OCI-LY3 (cell line): ENCODE data around the gene UBTD1.

Source experiments
- H2AFZ ChIP-seq: fragments of 200-600, 300-600 bp; shearing (Covaris generic); 2 replicates; pipeline ENCODE4 v1.6.0; 2014; ENCODE audit warnings: antibody characterized with exemption, low read depth, low read length
- H3K27ac ChIP-seq: fragments of 200-600, 300-600 bp; sonication (generic); 2 replicates; pipeline ENCODE4 v1.5.1; 2014; ENCODE audit warnings: mild to moderate bottlenecking, low read length, moderate library complexity, mixed read lengths
- H3K27me3 ChIP-seq: fragments of 200-600, 300-600 bp; sonication (generic); 2 replicates; pipeline ENCODE4 v1.6.1; 2014; ENCODE audit warnings: low read depth, low read length, mixed read lengths
- H3K36me3 ChIP-seq: fragments of 200-600, 300-600 bp; sonication (generic); replicated peaks from 2 replicates; pipeline ENCODE3; 2014; ENCODE audit warnings: low read depth, low read length, mixed read lengths
- H3K4me1 ChIP-seq: fragments of 300-600, 200-600 bp; sonication (generic); 2 replicates; pipeline ENCODE4 v1.6.1; 2014; ENCODE audit warnings: low read length, mixed read lengths
- H3K4me2 ChIP-seq: fragments of 200-600, 300-600 bp; sonication (generic); 2 replicates; pipeline ENCODE4 v1.6.1; 2014; ENCODE audit warnings: low read length, mixed read lengths
- H3K4me3 ChIP-seq: fragments of 300-600, 200-600 bp; sonication (generic); 2 replicates; pipeline ENCODE4 v1.5.1; 2014; ENCODE audit warnings: antibody characterized with exemption, mild to moderate bottlenecking, low read length, moderate library complexity
- H3K79me2 ChIP-seq: fragments of 300-600, 200-600 bp; shearing (Covaris generic); 2 replicates; pipeline ENCODE4 v1.6.1; 2014; ENCODE audit warnings: mild to moderate bottlenecking, low read length, mixed read lengths
- H3K9ac ChIP-seq: fragments of 300-600, 200-600 bp; shearing (Covaris generic); 2 replicates; pipeline ENCODE4 v1.6.0; 2014; ENCODE audit warnings: mild to moderate bottlenecking, low read length, moderate library complexity
- H3K9me3 ChIP-seq: fragments of 200-600, 300-600 bp; shearing (Covaris generic); 2 replicates; pipeline ENCODE4 v1.6.1; 2014; ENCODE audit warnings: low read length, mixed read lengths; ENCODE audit not compliant: insufficient read depth
- H4K20me1 ChIP-seq: fragments of 200-600, 300-600 bp; sonication (generic); 2 replicates; pipeline ENCODE4 v1.6.1; 2016; ENCODE audit warnings: low read length, mixed read lengths; ENCODE audit not compliant: insufficient read depth
- EZH2phosphoT487 ChIP-seq: fragments of 200-600 bp; shearing (Covaris generic); IDR thresholded peaks from 2 replicates; pipeline ENCODE4 v1.6.1; 2018; ENCODE audit warnings: antibody characterized with exemption, mixed run types, low read depth
- TF ChIP-seq, protein P1 (sequence below): fragments of 200-600, 300-600 bp; sonication (generic); IDR thresholded peaks from 2 replicates; pipeline ENCODE4 v1.5.1; 2014; ENCODE audit warnings: antibody characterized with exemption, low read length, low read depth

UBTD1 gene

DNA sequence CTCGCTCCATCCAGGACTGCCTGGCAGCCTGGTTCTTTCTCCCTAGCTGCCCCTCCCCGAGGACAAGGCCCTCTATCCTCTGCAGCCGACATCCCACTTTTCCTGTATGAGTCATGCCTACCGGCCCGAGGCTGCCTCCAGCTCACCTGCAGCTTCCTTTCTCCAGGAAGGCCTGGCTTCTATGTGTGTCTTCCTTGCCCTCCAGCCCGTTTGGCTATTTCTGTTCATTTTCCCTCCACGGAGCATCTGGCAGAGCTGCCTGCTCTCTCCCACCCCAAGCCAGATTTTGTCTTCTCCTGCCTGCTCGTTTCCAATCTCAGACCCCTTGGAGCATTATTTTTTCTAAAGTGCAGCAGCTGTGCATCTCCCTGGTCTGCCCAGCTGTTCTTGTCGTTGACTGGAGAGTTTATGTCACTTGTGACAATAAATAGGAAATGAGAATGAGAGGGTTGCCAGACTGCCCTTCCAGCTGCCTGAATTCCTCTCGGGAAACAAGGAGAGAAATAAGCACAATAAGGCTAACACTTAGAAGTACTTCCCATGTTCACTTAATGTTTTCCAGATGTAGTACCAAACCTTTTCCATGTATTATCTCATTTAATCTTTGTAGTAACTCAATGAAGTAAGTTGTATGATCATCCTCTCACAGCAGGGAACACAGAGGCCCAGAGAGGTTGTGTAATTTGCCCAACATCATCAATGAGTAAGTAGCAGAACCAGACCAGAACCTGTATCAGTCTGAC lies 19.7 kb downstream of the UBTD1 start:
- no peaks in the 10 kb centered on the region for H3K79me2 ChIP-seq
- H3K36me3 ChIP-seq, result no peaks in the 10 kb centered on the region
- H2AFZ ChIP-seq, result no peak overlapping the region
- H3K4me2 ChIP-seq, result no peak overlapping the region
- no peak overlapping the region for H3K27ac ChIP-seq
- TF ChIP-seq, protein P1, sequence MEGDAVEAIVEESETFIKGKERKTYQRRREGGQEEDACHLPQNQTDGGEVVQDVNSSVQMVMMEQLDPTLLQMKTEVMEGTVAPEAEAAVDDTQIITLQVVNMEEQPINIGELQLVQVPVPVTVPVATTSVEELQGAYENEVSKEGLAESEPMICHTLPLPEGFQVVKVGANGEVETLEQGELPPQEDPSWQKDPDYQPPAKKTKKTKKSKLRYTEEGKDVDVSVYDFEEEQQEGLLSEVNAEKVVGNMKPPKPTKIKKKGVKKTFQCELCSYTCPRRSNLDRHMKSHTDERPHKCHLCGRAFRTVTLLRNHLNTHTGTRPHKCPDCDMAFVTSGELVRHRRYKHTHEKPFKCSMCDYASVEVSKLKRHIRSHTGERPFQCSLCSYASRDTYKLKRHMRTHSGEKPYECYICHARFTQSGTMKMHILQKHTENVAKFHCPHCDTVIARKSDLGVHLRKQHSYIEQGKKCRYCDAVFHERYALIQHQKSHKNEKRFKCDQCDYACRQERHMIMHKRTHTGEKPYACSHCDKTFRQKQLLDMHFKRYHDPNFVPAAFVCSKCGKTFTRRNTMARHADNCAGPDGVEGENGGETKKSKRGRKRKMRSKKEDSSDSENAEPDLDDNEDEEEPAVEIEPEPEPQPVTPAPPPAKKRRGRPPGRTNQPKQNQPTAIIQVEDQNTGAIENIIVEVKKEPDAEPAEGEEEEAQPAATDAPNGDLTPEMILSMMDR, result no peak
- TF ChIP-seq EZH2phosphoT487, result no peak
- no peak overlapping the region for H3K9ac ChIP-seq
- H3K4me3 ChIP-seq, result no peak overlapping the region
- H3K4me1 ChIP-seq, result no peaks in the 10 kb centered on the region
- peaks cover 13% of the 10 kb centered on the region; the same call in 1 of the 2 replicates for H3K27me3 ChIP-seq
- no peaks in the 10 kb centered on the region for H4K20me1 ChIP-seq
- no peaks in the 10 kb centered on the region for H3K9me3 ChIP-seq

DNA sequence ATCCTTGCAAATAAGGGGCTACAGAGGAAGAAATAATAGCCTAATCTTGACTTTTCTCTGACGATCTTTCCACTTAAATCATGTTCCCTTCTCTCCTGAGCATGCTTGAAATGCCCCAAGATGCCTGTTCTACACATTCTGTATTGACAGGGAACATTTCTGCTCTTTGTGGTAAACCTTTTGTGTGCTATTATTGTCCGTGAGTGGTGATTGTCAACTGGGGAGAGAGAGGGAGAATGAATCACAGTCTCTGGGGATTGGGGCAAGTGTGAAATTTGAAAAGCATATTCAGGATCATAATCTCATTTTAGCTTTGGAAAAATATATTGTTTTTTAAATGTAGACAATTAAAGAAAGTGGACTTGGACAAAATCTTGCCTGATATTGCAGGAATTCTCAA lies 20.6 kb downstream of the UBTD1 start:
- H3K4me2 ChIP-seq, result no peak overlapping the region
- TF ChIP-seq EZH2phosphoT487, result no peak
- TF ChIP-seq, protein P1, result no peak
- no peaks in the 10 kb centered on the region for H3K79me2 ChIP-seq
- no peaks in the 10 kb centered on the region for H3K9me3 ChIP-seq
- H3K4me3 ChIP-seq, result no peak overlapping the region
- H3K27me3 ChIP-seq, result peaks cover 13% of the 10 kb centered on the region; the same call in 1 of the 2 replicates
- H4K20me1 ChIP-seq, result no peaks in the 10 kb centered on the region
- no peak overlapping the region for H3K9ac ChIP-seq
- no peak overlapping the region for H2AFZ ChIP-seq
- no peaks in the 10 kb centered on the region for H3K4me1 ChIP-seq
- no peak overlapping the region for H3K27ac ChIP-seq
- no peaks in the 10 kb centered on the region for H3K36me3 ChIP-seq

DNA sequence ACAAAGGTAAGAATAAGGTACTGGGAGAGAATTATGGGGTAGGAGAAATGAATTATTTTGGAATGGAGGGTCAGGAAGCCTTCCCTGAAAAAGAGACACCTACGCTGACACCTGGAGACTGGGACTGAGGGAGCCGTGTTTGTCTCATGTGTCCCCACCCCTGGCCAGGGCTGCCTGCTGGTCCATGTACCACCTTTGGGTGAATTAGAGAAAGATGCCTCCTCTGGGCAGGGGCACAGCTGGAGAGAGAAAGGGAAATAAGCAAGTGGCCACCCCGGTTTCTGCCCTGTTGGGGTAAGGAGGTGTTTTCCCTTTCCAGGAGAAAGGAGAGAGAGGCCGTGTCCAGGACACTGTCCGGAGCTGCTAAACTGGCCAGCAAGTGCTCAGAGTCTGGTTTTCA lies 21.8 kb downstream of the UBTD1 start:
- Histone ChIP-seq H3K4me3 (no peak overlapping the region), H4K20me1 (no peaks in the 10 kb centered on the region), H3K4me1 (no peaks in the 10 kb centered on the region), H3K9me3 (no peaks in the 10 kb centered on the region), H3K27me3 (peaks cover 13% of the 10 kb centered on the region; the same call in 1 of the 2 replicates), H3K79me2 (no peaks in the 10 kb centered on the region), H3K9ac (no peak overlapping the region), H3K36me3 (no peaks in the 10 kb centered on the region), H3K27ac (no peak overlapping the region), H3K4me2 (no peak overlapping the region), H2AFZ (no peak overlapping the region)
- TF ChIP-seq EZH2phosphoT487, result no peak
- TF ChIP-seq, protein P1, result no peak

DNA sequence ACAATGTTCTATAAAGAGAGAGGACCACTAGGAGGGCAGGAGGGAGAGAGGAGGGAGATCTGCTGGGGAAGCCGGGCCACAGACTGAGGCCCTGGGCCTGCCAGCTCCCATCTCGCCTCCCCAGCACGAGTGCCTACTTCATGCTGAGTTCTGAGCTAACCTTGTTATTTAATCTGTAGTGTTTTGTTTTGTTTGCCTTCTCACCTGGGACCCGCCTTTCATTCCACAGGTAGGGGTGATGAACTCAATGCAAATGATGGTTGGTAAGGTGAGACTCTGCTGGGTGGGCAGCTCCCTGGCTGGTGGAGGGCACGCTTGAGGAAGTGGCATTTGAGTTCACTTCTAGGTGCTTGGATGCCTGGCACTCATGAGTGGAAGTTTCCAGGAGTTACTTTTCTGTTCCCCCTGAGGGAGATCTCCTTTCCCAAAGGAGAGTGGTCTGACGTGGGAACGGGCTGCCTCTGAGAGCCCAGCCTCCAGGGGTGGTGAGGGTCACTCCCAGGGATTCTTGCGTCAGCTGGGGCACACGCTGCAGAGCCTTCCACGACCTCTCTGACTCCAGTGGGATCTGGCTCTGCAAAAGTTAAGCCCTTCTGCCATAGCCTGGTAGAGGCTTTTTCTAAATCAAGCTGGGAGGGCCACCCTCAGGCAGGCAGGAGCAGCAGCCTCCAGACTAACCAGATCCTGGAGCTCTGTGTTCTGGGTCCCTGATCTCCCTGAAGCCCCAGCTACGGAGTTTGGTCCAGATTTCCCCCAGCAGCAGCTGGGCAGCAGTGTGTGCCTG lies 22.4 kb downstream of the UBTD1 start:
- Histone ChIP-seq H3K9me3 (no peaks in the 10 kb centered on the region), H2AFZ (no peak overlapping the region), H3K4me1 (no peaks in the 10 kb centered on the region), H3K9ac (no peak overlapping the region), H3K36me3 (no peaks in the 10 kb centered on the region), H3K79me2 (no peaks in the 10 kb centered on the region), H3K4me3 (no peak overlapping the region), H3K4me2 (no peak overlapping the region), H3K27ac (no peak overlapping the region), H3K27me3 (peaks cover 13% of the 10 kb centered on the region; the same call in 1 of the 2 replicates), H4K20me1 (no peaks in the 10 kb centered on the region)
- TF ChIP-seq, protein P1, result no peak
- TF ChIP-seq EZH2phosphoT487, result no peak
